Measurements from ENCODE around the gene ETV2. TPM values are rescaled to one million over a fixed set of nuclear protein-coding genes. Genes with fewer than 3 reads are reported as not detected.

ETV2 gene
- total and polyA plus RNA-seq, 2 of the 4 experiments (the other 2 are of a cell fraction) = 1.2 TPM; not detected in 1

DNA sequence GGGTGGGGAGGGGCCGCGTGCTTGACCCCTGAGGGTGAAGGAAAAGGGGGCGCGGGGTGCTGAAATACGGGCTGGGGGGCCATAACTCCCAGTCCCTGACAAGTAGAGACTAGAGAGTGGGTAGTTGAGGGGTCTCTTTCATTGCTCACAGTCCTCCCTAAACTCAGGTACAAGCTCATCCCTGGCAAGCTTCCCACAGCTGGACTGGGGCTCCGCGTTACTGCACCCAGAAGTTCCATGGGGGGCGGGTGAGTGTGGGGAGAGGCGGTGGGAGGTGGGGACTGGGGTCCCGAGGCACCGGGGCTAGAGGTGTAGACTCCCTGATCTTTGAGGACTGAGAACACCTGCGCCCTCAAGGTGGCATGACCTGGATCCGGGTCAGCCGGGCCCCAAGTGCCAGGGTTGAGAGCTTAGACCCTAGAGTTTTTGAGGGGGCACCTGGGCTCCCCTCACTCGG is 1.3 kb downstream of the ETV2 start:
- Histone ChIP-seq H2AK9ac (replicated peaks; ENCODE audit: low read depth, low read length, poor library complexity) (peak overlapping the region; percentile 88), H2BK5ac (ENCODE audit: low read depth, low read length, poor library complexity, severe bottlenecking) (no peak overlapping the region), H3K56ac (ENCODE audit: extremely low read depth, insufficient read depth, low read length) (no peak overlapping the region), H3K9me1 (ENCODE audit: insufficient read depth, low read length) (peaks cover 23% of the 10 kb centered on the region), H3K18ac (ENCODE audit: low read depth, low read length) (no peak overlapping the region), H3K27ac (ENCODE audit: insufficient read depth, low read length) (no peak overlapping the region; the same call in 1 of the 2 replicates), H3K4me3 (ENCODE audit: insufficient read depth, low read depth, low read length) (peak overlapping the region; percentile 67), H3K14ac (replicated peaks; ENCODE audit: low read depth, low read length) (no peak overlapping the region), H3K23ac (ENCODE audit: low read depth, low read length) (no peak overlapping the region), H3K4me1 (ENCODE audit: control insufficient read depth, insufficient read depth, low read length) (peaks cover 9% of the 10 kb centered on the region), H2AK5ac (ENCODE audit: low read depth, low read length) (peak overlapping the region; percentile 53; the same call in 1 of the 2 replicates), H4K91ac (ENCODE audit: insufficient read depth, low read depth, low read length) (no peak overlapping the region; the same call in 1 of the 2 replicates), H3K9ac (ENCODE audit: low read depth, low read length) (no peak overlapping the region), H2BK20ac (ENCODE audit: low read depth, low read length) (no peak overlapping the region), H3K4me2 (ENCODE audit: low read depth, low read length) (peak overlapping the region; percentile 98), H4K5ac (ENCODE audit: low read depth, low read length) (no peak overlapping the region; the same call in 1 of the 2 replicates), H3K4ac (ENCODE audit: low read depth, low read length) (0 out of 2 replicates have a peak overlapping the region, but pooled peaks have one; percentile 94), H4K8ac (ENCODE audit: low read depth in 2 of 2, low read length in 2 of 2) (peak overlapping the region; percentile 70 to 92; a peak in 2 of 4 replicates), H2AFZ (replicated peaks; ENCODE audit: low read length, poor library complexity) (peak overlapping the region; percentile 98), H3K36me3 (ENCODE audit: control insufficient read depth, insufficient read depth, low read length) (peaks cover 3% of the 10 kb centered on the region), H3K79me1 (ENCODE audit: low read depth in 1 of 2, low read length in 2 of 2) (peaks cover 0 to 5% of the 10 kb centered on the region in 2 experiments; a peak in 1 of 4 replicates), H2BK120ac (ENCODE audit: low read depth, low read length) (no peak overlapping the region), H3K9me3 (ENCODE audit: control insufficient read depth, insufficient read depth, low read length) (no peaks in the 10 kb centered on the region), H4K20me1 (ENCODE audit: insufficient read depth, low read length) (peaks cover 5% of the 10 kb centered on the region), H2BK15ac (ENCODE audit: low read depth, low read length) (no peak overlapping the region), H3K27me3 (ENCODE audit: control insufficient read depth, insufficient read depth, low read length) (no peaks in the 10 kb centered on the region)
- dilution Hi-C loops (cut with HindIII; ENCODE audit: low sequenced_read_pairs, unreplicated experiment) = no loop called here
- in situ Hi-C loops (cut with MboI; ENCODE audit: low sequenced_read_pairs) = no loop called here
- no TSS peak for BruUV-seq (replicated peaks)
- DNase-seq (no peak), ATAC-seq (ENCODE audit: low read depth) (no peak)
- intact Hi-C loops (cut with micrococcal nuclease) = no loop called here
- TF ChIP-seq, protein P1, sequence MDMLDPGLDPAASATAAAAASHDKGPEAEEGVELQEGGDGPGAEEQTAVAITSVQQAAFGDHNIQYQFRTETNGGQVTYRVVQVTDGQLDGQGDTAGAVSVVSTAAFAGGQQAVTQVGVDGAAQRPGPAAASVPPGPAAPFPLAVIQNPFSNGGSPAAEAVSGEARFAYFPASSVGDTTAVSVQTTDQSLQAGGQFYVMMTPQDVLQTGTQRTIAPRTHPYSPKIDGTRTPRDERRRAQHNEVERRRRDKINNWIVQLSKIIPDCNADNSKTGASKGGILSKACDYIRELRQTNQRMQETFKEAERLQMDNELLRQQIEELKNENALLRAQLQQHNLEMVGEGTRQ (IDR thresholded peaks at IDR 0.05; ENCODE audit: low read depth, low read length) = no peak
- TF ChIP-seq BHLHE40 (IDR thresholded peaks at IDR 0.05; ENCODE audit: low read depth, low read length) (no peak), POLR2A (IDR thresholded peaks at IDR 0.05; ENCODE audit: low read depth, low read length) (no peak)
- TF ChIP-seq, protein P2, sequence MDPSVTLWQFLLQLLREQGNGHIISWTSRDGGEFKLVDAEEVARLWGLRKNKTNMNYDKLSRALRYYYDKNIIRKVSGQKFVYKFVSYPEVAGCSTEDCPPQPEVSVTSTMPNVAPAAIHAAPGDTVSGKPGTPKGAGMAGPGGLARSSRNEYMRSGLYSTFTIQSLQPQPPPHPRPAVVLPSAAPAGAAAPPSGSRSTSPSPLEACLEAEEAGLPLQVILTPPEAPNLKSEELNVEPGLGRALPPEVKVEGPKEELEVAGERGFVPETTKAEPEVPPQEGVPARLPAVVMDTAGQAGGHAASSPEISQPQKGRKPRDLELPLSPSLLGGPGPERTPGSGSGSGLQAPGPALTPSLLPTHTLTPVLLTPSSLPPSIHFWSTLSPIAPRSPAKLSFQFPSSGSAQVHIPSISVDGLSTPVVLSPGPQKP (IDR thresholded peaks at IDR 0.05; ENCODE audit: borderline replicate concordance, low read depth, low read length) = no peak
- CTCF ChIA-PET = interaction anchor here (1.2 kb wide), 1 partner anchor 36 kb away, joined by 3 read pairs; no protein-coding TSS in a partner anchor
- POLR2A ChIA-PET (ENCODE audit: unreplicated experiment) = no interaction called here
- WGBS, 2 experiments (ENCODE audit: extremely low coverage in 2 of 2, insufficient read length in 1 of 2) = 22% methylated on average over 3 of the region's 15 CpGs; no CpG with 5 or more reads in 1 of the 2 experiments
